Activated naive CD4-positive, alpha-beta T cell treated with anti-CD3 and anti-CD28 coated beads, Interleukin-2, amount 50 U/mL, for 24 hours (primary cell): ENCODE results near the gene CCDC32.

Source experiments
- H3K27ac Mint-ChIP-seq: one replicate; pipeline ENCODE4 v1.8.0; 2021; ENCODE audit warnings: mild to moderate bottlenecking, mixed read lengths
- H3K27me3 Mint-ChIP-seq: one replicate; pipeline ENCODE4 v1.8.0; 2021; ENCODE audit warnings: mixed read lengths
- H3K36me3 Mint-ChIP-seq: one replicate; pipeline ENCODE4 v1.8.0; 2021; ENCODE audit warnings: mixed read lengths
- H3K4me1 Mint-ChIP-seq: one replicate; pipeline ENCODE4 v1.8.0; 2021; ENCODE audit warnings: mixed read lengths
- H3K4me3 Mint-ChIP-seq: one replicate; pipeline ENCODE4 v1.8.0; 2021; ENCODE audit warnings: mild to moderate bottlenecking, mixed read lengths
- H3K9me3 Mint-ChIP-seq: one replicate; pipeline ENCODE4 v1.8.0; 2021; ENCODE audit warnings: mixed read lengths

CCDC32 gene, protein sequence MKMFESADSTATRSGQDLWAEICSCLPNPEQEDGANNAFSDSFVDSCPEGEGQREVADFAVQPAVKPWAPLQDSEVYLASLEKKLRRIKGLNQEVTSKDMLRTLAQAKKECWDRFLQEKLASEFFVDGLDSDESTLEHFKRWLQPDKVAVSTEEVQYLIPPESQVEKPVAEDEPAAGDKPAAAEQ

GRCh38 chr15:40564591-40565332 lies at the start of gene CCDC32:
CCDC32 (minus strand) TSS chr15:40565042; CDS start chr15:40563015, 2,027 bp downstream.
- no peaks in the 10 kb centered on the region for H3K9me3 Mint-ChIP-seq
- peak within 1 kb of the TSS; percentile 91 for H3K4me3 Mint-ChIP-seq
- H3K4me1 Mint-ChIP-seq = peaks cover 61% of the 10 kb centered on the region
- H3K27ac Mint-ChIP-seq = peak within 1 kb of the TSS; percentile 85
- H3K36me3 Mint-ChIP-seq = peaks cover 6% of the 10 kb centered on the region
- no peaks in the 10 kb centered on the region for H3K27me3 Mint-ChIP-seq

GRCh38 chr15:40613080-40613479 lies 48.2 kb upstream of the CCDC32 start:
- no peaks in the 10 kb centered on the region for H3K27me3 Mint-ChIP-seq
- H3K4me3 Mint-ChIP-seq = no peak overlapping the region
- no peaks in the 10 kb centered on the region for H3K4me1 Mint-ChIP-seq
- H3K27ac Mint-ChIP-seq = no peak overlapping the region
- no peaks in the 10 kb centered on the region for H3K9me3 Mint-ChIP-seq
- H3K36me3 Mint-ChIP-seq = no peaks in the 10 kb centered on the region

- H3K27ac Mint-ChIP-seq = no peak overlapping the region
- no peaks in the 10 kb centered on the region for H3K4me1 Mint-ChIP-seq
- H3K4me3 Mint-ChIP-seq = no peak overlapping the region
- no peaks in the 10 kb centered on the region for H3K9me3 Mint-ChIP-seq
- no peaks in the 10 kb centered on the region for H3K36me3 Mint-ChIP-seq
- no peaks in the 10 kb centered on the region for H3K27me3 Mint-ChIP-seq
Measured at GRCh38 chr15:40603935-40604334, 39.1 kb upstream of the CCDC32 start.

GRCh38 chr15:40600956-40601355 lies 36.1 kb upstream of the CCDC32 start:
- Mint-ChIP-seq H3K27ac (no peak overlapping the region), H3K4me3 (no peak overlapping the region), H3K27me3 (no peaks in the 10 kb centered on the region)

GRCh38 chr15:40598672-40599071 lies 33.8 kb upstream of the CCDC32 start:
- H3K27ac Mint-ChIP-seq = no peak overlapping the region
- H3K27me3 Mint-ChIP-seq = peaks cover 7% of the 10 kb centered on the region
- peaks cover 2% of the 10 kb centered on the region for H3K36me3 Mint-ChIP-seq
- no peaks in the 10 kb centered on the region for H3K9me3 Mint-ChIP-seq
- no peak overlapping the region for H3K4me3 Mint-ChIP-seq
- H3K4me1 Mint-ChIP-seq = peaks cover 9% of the 10 kb centered on the region

More at GRCh38 chr15:40600956-40601355, 36.1 kb upstream of the CCDC32 start:
- Mint-ChIP-seq H3K36me3 (no peaks in the 10 kb centered on the region), H3K9me3 (no peaks in the 10 kb centered on the region), H3K4me1 (no peaks in the 10 kb centered on the region)

DNA sequence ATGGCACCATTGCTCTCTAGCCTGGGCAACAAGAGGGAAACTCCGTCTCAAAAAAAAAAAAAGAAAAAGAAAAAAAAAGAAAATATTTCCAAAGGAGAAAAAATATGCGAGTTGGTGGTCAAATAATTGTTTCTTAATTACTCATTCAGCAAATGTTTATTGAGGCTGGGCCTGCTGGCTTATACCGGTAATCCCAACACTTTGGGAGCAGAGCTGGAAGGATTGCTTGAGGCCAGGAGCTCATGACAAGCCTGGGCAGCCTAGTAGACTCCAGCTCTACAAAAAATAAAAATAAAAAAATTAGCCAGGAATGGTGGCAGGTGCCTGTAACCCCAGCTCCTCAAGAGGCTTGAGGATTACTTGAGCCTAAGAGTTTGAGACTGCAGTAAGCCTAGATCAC lies 33.3 kb upstream of the CCDC32 start:
- H3K36me3 Mint-ChIP-seq = peaks cover 2% of the 10 kb centered on the region
- no peaks in the 10 kb centered on the region for H3K9me3 Mint-ChIP-seq
- peaks cover 14% of the 10 kb centered on the region for H3K4me1 Mint-ChIP-seq
- H3K4me3 Mint-ChIP-seq = no peak overlapping the region
- peaks cover 7% of the 10 kb centered on the region for H3K27me3 Mint-ChIP-seq
- H3K27ac Mint-ChIP-seq = no peak overlapping the region

DNA sequence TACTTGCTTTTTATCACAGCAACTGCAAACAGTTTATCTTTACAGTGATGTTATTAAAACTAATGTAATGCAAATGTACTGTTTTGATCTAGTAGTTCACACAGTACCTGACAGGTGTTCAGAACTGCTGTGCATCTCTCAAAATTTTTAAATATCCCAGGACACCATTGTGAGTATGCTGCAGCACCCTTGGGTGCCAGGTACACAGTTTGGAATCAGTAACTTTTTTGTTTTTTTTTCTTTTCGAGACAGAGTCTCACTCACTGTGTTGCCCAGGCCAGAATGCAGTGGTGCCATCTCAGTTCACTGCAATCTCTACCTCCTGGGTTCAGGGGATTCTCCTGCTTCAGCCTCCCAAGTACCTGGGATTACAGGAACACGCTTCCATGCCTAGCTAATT lies 32.2 kb upstream of the CCDC32 start:
- Mint-ChIP-seq H3K36me3 (peaks cover 2% of the 10 kb centered on the region), H3K9me3 (no peaks in the 10 kb centered on the region), H3K27me3 (peaks cover 7% of the 10 kb centered on the region), H3K4me3 (no peak overlapping the region), H3K4me1 (peaks cover 17% of the 10 kb centered on the region), H3K27ac (no peak overlapping the region)

DNA sequence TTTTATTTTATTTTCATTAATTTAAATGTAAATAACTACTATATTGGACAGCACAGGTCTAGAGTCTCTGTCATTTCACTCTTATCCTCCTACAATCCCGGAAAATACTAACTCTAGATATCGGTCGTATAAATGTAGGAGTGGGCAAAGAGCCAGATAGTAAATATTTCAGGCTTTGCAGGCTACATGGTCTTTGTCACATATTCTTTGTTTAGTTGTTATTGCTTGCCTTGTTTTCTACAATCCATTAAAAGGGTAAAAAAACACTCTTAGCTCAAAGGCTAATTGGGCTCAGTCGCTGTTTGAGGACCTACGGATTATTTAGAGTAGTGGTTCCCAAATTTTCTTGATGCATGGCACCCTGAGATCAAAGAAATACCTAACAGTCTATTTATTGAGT lies 30.9 kb upstream of the CCDC32 start:
- Mint-ChIP-seq H3K27me3 (peaks cover 7% of the 10 kb centered on the region), H3K36me3 (peaks cover 2% of the 10 kb centered on the region), H3K27ac (no peak overlapping the region), H3K4me1 (peaks cover 17% of the 10 kb centered on the region), H3K4me3 (no peak overlapping the region), H3K9me3 (no peaks in the 10 kb centered on the region)

- Mint-ChIP-seq H3K4me3 (peak overlapping the region; percentile 95), H3K36me3 (peaks cover 2% of the 10 kb centered on the region), H3K27me3 (peaks cover 7% of the 10 kb centered on the region), H3K9me3 (no peaks in the 10 kb centered on the region), H3K4me1 (peaks cover 23% of the 10 kb centered on the region), H3K27ac (no peak overlapping the region)
Measured at GRCh38 chr15:40595219-40595618, 30.4 kb upstream of the CCDC32 start.

DNA sequence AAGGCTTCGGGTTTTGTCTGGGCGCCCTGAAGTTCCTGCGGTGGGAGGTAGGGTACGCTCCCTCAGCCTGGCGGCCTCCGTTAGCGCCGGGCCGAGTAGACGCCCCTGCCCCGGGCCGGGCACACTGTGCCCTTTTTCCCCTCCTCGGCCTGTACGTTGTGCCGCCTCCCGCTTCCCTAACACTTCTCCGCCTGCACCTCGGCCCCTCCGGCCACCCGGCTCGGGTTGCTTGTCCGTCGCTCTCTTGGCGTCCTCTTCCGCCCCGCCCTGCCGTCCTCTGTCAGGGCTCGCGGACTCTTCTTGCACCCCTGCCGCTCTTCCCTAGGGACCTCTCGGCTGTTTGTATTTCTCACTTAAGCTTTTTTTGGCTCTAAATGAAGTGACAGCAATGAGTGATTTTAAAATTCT lies 29.6 kb upstream of the CCDC32 start:
- H3K36me3 Mint-ChIP-seq = peaks cover 2% of the 10 kb centered on the region

DNA sequence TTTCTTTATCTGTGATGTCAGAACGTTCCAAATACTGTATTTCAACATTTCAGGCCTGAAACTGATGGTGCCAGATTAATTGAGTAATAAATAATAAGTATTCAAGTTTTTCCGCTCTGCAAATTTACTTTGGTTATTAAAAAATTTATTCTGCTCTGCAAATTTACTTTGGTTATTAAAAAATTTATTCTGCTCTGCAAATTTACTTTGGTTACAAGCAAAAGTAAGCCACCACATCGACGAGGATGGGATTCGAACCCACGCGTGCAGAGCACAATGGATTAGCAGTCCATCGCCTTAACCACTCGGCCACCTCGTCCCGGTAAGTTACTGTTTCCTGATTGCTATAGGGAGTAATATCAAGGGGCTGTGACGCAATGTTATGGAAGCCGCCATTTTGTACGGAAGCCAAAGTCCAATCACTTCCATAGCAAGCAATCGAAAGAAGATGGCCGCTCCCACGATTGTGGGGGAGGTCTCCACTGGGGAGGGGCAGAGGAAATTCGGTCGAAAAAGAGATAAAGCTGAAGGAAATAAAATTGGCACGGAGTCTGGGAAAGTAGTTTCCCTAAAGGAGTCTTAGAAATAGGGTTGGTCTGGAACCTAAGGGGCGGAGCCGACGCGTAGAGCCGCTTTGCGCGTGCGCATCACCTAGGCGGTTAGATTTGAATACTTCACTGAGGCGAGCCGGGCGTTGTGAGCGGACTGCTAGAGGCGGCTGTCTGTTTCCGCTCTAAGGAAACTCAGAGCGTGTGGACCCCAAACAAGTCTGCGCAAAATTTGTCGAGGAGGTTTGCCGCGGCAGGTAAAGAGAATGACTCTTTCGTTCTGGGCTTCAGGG lies 29.0 kb upstream of the CCDC32 start, which contains the start of gene KNL1:
TSS of gene KNL1 (plus strand) at position 662 of the 841 bp plus-strand sequence. CDS start 8,683 bp downstream, outside the sequence.
- H3K4me3 Mint-ChIP-seq = peak within 1 kb of the TSS; percentile 95
- peak within 1 kb of the TSS; percentile 99 for H3K27ac Mint-ChIP-seq
- H3K27me3 Mint-ChIP-seq = peaks cover 7% of the 10 kb centered on the region
- peaks cover 24% of the 10 kb centered on the region for H3K4me1 Mint-ChIP-seq
- H3K36me3 Mint-ChIP-seq = peaks cover 2% of the 10 kb centered on the region
- H3K9me3 Mint-ChIP-seq = no peaks in the 10 kb centered on the region

More for the DNA sequence above, 29.6 kb upstream of the CCDC32 start:
- no peaks in the 10 kb centered on the region for H3K9me3 Mint-ChIP-seq
- peaks cover 24% of the 10 kb centered on the region for H3K4me1 Mint-ChIP-seq
- H3K4me3 Mint-ChIP-seq = peak overlapping the region; percentile 95
- H3K27ac Mint-ChIP-seq = peak overlapping the region; percentile 99
- peaks cover 7% of the 10 kb centered on the region for H3K27me3 Mint-ChIP-seq

- H3K9me3 Mint-ChIP-seq = no peaks in the 10 kb centered on the region
- H3K4me3 Mint-ChIP-seq = peak overlapping the region; percentile 95
- peaks cover 7% of the 10 kb centered on the region for H3K27me3 Mint-ChIP-seq
- peak overlapping the region; percentile 99 for H3K27ac Mint-ChIP-seq
- peaks cover 24% of the 10 kb centered on the region for H3K4me1 Mint-ChIP-seq
- H3K36me3 Mint-ChIP-seq = peaks cover 2% of the 10 kb centered on the region
Measured at GRCh38 chr15:40593165-40593564, 28.3 kb upstream of the CCDC32 start.

GRCh38 chr15:40591389-40591788 lies 26.5 kb upstream of the CCDC32 start:
- H3K4me1 Mint-ChIP-seq = peaks cover 24% of the 10 kb centered on the region
- peaks cover 7% of the 10 kb centered on the region for H3K27me3 Mint-ChIP-seq
- peak overlapping the region; percentile 49 for H3K4me3 Mint-ChIP-seq
- no peaks in the 10 kb centered on the region for H3K9me3 Mint-ChIP-seq
- no peak overlapping the region for H3K27ac Mint-ChIP-seq
- H3K36me3 Mint-ChIP-seq = peaks cover 2% of the 10 kb centered on the region

- no peaks in the 10 kb centered on the region for H3K9me3 Mint-ChIP-seq
- peaks cover 2% of the 10 kb centered on the region for H3K36me3 Mint-ChIP-seq
- H3K4me3 Mint-ChIP-seq = peak overlapping the region; percentile 86
- peaks cover 7% of the 10 kb centered on the region for H3K27me3 Mint-ChIP-seq
- no peak overlapping the region for H3K27ac Mint-ChIP-seq
- H3K4me1 Mint-ChIP-seq = peaks cover 24% of the 10 kb centered on the region
Measured at GRCh38 chr15:40590667-40591050, 25.8 kb upstream of the CCDC32 start.

DNA sequence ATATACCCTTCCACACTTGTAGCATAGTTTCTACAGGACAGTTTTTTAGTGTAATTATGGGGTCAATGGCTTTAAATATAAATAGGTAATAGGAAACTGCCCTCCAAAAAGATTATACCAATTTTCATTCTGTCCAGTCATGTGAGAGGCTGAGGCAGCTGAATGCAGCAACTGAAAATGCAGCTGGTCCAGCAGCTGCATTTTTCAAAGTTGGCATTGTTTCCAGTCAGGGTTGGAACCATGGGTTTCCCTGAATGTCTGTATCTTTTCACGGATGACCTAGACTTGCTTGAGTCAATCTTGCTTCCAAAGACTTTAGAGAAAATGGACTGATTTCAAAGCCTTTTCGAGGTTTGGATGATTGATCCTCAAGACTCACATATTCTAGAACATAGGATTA lies 19.3 kb upstream of the CCDC32 start:
- Mint-ChIP-seq H3K4me3 (no peak overlapping the region), H3K27ac (no peak overlapping the region), H3K36me3 (no peaks in the 10 kb centered on the region), H3K27me3 (no peaks in the 10 kb centered on the region), H3K4me1 (no peaks in the 10 kb centered on the region), H3K9me3 (no peaks in the 10 kb centered on the region)
